Stimulated activated CD4-positive, alpha-beta T cell treated with anti-CD3 and anti-CD28 coated beads, Interleukin-12 subunit alpha, Interleukin-12 subunit beta, amount 100 ng/mL, for 4 hours (primary cell): ENCODE data around the gene KRTAP12-3.
A peak's percentile ranks its signal among the peaks of the same experiment; 100 is the strongest.
"Not testable (repeated sequence)": the region's sequence is repeated elsewhere in the genome, so short reads cannot be mapped to it uniquely, and the experiment has no call there.

Source experiments
- DNase-seq: peaks from one replicate; pipeline ENCODE4 v3.0.0-alpha.2; 2020

The KRTAP12-3 gene, protein sequence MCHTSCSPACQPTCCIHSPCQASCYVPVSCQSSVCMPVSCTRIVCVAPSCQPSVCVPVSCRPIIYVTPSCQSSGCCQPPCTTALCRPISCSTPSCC

DNA sequence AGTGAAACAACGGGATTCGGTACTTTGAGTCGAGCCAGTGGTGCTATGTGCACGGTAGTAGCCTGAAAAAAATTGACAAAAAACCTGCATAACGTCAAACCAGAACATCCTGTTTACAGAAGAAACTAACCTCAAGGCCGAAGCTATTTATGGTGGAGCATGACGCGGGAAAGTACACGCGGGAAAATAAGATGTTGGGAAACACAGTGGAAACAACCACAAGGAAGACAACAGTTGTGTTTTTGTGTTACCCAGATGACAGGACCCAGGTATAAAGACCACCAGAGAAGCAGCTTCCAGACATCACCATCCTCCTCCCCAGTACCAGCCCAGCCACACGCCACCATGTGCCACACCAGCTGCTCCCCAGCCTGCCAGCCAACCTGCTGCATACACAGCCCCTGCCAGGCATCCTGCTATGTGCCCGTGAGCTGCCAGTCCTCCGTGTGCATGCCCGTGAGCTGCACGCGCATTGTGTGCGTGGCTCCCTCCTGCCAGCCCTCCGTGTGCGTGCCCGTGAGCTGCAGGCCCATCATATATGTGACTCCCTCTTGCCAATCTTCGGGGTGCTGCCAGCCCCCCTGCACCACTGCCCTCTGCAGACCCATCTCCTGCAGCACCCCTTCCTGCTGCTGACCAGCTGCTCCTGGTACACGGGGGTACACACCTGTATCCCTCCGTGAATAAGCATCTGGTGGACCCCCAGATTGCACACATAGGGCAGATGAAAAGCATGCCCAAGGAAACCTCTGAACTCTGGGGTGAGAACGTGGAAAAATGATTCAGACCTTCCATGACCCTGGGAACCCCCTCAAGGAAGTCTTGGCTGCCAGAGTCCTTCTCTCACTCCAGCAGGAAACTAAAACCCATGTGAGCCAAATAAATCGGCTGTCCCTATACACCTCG is at the start of gene KRTAP12-3:
TSS of gene KRTAP12-3 (plus strand) at position 298 of the 906 bp plus-strand sequence. CDS start at position 346, 48 bp downstream.
- no peak for DNase-seq

- DNase-seq, result no peak
These were observed 48.5 kb upstream of the KRTAP12-3 start for GRCh38 chr21:44609193-44609592.

DNA sequence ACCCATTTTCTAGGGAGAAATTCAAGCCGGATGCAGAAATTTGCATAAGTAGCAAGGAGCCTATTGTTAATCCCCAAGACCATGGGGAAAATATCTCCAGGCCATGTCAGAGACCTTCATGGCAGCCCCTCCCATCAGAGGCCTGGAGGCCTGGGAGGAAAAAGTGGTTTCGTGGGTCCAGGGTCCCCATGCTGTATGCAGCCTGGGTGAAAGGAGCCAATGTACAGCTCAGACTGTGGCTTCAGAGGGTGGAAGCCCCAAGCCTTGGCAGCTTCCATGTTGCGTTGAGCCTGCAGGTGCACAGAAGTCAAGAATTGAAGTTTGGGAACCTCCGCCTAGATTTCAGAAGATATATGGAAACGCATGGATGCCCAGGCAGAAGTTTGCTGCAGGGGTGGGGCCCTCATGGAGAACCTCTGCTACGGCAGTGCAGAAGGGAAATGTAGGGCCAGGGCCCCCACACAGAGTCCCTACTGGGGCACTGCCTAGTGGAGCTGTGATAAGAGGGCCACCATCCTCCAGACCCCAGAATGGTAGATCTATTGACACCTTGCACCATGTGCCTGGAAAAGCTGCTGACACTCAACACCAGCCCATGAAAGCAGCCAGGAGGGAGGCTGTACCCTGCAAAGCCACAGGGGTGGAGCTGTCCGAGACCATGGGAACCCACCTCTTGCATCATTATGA is 47.4 kb upstream of the KRTAP12-3 start:
- not testable (repeated sequence) for DNase-seq

DNA sequence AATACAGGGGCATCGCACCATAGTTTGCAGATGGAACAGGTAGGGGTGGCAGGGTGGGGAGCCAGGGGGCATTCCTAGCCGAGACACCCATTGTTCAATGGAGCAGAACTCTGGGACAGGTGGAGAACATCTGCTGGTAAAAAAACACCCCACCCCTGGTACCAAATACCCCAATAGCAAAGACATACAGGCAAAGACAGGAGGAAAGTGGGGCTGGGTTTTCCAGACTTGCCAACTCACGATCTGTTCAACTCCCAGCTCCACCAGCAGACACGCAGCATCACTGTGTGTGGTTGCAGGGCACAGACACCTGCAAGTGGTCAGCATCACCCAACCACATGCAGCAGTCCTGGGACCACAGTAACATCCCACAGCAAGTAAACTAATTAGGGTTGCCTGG is 46.2 kb upstream of the KRTAP12-3 start:
- DNase-seq, result no peak

- no peak for DNase-seq
These were observed 45.7 kb upstream of the KRTAP12-3 start, which contains the start of gene KRTAP10-8 for GRCh38 chr21:44612029-44612486. TSS of gene KRTAP10-8 (plus strand) at chr21:44612079. CDS start at chr21:44612101, 22 bp downstream.

DNA sequence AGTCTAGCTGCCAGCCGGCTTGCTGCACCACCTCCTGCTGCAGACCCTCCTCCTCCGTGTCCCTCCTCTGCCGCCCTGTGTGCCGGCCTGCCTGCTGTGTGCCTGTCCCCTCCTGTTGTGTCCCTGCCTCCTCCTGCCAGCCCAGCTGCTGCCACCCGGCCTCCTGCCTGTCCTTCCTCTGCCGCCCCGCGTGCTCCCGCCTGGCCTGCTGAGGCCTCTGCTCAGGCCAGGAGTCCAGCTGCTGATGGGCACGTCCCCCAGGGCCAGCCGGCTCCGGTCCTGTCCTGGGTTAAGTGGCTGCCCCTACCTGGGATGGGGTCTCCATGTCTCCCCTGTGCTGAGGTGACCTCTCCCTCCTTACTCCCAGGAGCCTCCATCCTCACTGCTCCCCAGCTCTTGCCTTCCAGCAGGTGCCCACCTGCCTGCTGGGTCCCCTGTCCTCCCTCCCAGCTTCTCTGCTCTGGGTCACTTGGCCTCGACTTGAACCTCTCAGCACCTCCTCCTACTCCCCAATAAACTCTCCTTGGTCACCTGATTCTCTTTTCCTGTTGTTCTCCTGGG is 45.0 kb upstream of the KRTAP12-3 start:
- DNase-seq, result no peak

DNA sequence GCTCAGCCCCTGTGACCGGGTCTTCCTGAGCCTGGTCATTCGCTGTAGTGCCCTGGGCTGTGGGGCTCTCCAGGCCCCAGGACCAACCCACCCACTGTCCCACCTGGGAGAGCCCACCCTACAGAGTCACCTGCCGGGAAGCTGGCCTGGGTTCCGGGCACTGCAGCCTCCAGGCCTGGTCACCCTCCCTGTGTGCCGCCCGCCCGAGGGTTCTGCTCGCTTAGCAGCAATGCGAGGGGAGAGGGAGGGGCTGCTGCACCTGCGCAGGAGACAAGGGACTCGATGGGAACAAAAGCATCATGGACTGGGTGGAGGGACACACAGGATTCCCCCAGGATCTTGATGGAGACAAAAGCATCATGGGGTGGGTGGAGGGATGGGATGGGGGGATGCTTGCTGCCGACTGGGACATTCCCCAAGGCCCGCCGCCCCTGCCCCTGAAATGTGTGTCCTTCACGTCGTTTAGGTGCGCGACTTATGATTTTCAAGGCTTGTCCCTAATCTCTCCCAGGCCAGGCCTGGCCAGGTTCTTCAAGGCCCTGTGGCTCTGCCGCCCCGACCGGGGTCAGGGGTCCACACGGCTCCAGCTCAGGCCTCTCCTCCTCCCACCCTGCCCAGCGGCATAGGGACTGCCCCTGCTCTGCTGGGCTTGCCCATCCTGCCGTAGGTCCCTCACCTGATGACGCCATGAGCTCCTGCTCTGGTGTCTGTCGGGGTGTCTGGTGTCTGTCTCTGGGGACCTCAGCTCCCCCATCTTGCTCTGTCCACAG is 44.2 kb upstream of the KRTAP12-3 start:
- no peak for DNase-seq

GRCh38 chr21:44614161-44614631 is 43.5 kb upstream of the KRTAP12-3 start:
- no peak for DNase-seq

GRCh38 chr21:44614961-44615391 is 42.8 kb upstream of the KRTAP12-3 start:
- DNase-seq, result no peak

DNA sequence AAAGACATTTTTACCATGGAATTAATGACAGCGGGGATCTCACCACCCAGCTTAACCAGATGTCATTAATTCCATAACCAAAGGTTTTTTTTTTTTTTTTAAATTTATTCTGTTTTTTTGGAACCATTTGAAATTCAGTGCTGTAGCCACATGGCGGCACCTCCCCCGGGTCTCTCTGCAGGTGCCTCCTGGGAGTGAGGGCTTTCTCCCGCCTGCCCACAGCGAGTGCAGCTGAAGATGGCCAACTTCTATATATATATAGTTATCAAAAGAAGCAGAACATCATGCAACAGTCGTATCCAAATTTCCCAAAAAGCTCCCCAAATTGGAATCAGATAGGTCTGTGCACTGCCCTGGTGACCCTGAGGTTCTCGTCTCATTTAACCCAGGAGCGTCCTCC is 42.3 kb upstream of the KRTAP12-3 start:
- DNase-seq, result no peak

DNA sequence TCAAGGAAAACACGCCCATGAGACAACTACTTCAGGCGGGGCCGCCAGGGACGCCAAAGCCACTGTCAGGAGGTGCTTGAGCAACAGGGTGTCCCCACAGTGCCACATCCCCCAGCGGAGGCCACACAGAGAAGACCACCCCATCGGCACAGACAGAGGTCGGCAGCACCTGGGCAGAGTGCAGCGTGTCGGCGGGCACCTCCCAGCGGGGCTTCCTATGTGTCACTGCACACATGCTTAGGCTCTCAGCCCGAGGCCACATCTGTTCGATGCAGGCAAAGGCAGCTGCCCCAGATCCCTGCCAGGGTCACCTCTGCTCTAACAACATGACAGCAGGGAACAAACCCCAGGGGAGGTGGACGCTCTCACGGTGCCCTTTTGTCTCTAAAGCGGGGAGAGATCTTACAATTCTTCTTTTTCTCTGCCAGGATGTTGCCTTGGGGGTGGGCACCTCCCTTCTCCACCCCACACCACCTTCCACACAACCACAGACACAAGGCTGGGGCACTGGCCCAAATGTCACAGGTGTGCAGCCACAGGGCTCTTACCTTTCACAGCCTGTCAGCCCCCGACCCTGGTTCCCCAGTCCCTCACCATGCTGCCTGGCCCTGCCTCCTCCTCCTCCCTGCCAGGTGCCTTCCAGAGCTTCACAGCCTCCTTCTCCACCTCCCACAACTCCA is 41.7 kb upstream of the KRTAP12-3 start:
- no peak for DNase-seq

DNA sequence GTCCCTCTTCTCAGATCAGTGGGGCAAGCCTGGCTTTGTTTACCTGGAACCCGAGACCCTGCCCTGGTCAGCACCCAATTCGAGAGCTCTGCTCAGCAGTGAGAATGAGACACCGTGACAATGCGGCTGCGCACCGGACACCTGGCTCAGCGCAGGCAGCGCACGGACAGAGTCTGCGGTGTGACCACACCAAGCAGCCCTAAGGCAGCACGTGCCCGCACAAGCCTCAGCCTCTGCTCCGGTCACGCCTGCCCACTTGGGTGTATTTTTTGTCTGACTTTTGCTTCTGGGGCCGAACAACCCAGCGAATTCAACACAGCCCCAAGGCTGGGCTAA is 41.2 kb upstream of the KRTAP12-3 start:
- DNase-seq, result no peak

- no peak for DNase-seq
These were observed 40.6 kb upstream of the KRTAP12-3 start for GRCh38 chr21:44617071-44617501.

- no peak for DNase-seq
These were observed 39.2 kb upstream of the KRTAP12-3 start for GRCh38 chr21:44618504-44618903.

DNA sequence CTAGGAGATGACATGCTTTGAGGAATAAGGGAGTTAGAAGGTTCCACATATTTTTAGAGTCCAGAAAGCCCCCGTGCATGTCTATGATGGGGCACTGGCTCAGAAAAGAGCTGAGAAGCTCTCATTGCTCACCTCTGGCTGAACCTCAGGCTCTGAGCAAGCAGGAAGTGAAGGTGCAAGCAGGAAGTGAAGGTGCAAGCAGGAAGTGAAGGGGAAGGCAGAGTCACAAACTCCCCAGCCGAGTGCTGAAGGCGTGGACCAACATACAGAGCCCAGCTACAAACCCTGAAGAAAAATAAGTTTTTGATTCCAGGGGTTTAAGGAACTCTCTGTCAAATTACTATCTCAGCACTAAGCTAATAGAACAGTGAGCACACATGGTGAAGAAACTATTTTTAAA is 38.8 kb upstream of the KRTAP12-3 start:
- DNase-seq, result peak; percentile 37

DNA sequence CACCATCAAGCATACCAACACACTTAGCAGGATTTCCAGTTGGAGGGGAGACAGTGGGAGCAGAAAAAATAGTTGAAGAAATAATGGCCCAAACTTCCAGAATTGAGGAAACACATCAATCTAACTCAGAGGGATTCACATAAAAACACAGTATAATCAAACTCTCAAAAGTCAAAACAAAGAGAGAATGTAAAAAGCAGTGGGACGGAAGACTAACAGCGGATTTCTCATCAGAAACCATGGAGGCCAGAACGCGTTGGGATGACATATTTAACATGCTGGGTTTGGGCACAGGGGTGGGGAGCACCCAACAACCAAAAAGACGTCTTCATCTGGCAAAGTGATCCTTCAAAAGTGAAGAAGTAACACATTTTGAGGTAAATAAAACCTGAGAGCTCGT is 37.8 kb upstream of the KRTAP12-3 start:
- no peak for DNase-seq

DNA sequence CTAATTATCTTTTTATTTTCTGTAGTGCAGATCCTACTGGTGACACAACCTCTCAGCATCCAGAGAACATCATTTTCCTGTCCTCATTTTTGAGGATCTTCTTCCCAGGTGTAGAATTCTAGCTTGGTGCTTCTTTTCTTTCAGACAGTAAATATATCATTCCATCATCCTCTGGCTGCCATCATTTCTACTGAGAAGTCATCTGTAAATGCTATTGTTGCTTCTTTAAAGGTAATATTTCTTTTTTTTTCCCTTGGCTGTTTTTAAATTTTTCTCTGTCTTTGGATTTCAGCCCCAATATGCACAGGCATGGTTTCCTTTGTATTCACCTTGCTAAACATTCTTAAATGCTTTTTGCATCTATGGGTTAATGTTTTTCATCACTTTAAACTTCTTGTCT is 34.2 kb upstream of the KRTAP12-3 start:
- DNase-seq, result no peak

GRCh38 chr21:44625756-44626155 is 32.0 kb upstream of the KRTAP12-3 start:
- DNase-seq, result no peak

DNA sequence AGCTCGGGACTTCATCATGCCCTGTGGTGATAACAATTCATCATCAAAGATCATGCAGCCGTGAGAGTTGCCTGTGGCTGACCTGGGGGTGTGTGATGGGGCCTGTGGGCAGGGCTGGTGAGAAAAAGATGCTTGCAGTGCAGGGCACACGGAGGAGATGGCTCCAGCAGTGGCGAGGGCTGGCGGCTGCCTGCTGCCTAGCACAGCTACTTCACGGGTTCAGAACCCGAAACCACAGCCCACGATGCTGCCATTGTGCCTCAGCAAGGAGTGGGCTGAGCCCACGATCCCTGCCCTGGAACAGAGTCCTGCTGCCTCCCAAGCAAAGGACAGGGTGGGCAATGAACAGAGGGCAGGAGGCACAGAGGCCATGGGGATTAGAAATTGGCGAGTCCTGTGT is 31.5 kb upstream of the KRTAP12-3 start:
- DNase-seq, result no peak

- DNase-seq, result no peak
These were observed 31.0 kb upstream of the KRTAP12-3 start, which contains the start of gene KRTAP10-9 for GRCh38 chr21:44626673-44627143. TSS of gene KRTAP10-9 (plus strand) at chr21:44627093. CDS start at chr21:44627172, 79 bp downstream.

DNA sequence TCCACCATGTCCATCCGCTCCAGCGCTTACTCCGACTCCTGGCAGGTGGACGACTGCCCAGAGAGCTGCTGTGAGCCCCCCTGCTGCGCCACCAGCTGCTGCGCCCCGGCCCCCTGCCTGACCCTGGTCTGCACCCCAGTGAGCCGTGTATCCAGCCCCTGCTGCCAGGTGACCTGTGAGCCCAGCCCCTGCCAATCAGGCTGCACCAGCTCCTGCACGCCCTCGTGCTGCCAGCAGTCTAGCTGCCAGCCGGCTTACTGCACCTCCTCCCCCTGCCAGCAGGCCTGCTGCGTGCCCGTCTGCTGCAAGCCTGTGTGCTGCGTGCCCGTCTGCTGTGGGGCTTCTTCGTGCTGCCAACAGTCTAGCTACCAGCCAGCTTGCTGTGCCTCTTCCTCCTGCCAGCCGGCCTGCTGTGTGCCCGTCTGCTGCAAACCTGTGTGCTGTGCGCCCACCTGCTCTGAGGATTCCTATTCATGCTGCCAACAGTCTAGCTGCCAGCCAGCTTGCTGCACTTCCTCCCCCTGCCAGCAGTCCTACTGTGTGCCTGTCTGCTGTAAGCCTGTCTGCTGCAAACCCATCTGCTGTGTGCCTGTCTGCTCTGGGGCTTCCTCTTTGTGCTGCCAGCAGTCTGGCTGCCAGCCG is 30.4 kb upstream of the KRTAP12-3 start:
- not testable (repeated sequence) for DNase-seq
